Activated CD8-positive, alpha-beta T cell treated with anti-CD3 and anti-CD28 coated beads for 36 hours (primary cell): ENCODE results near the gene GGT6. TPM values are rescaled to one million over a fixed set of nuclear protein-coding genes. Genes with fewer than 3 reads are reported as not detected.
A peak's percentile ranks its signal among the peaks of the same experiment; 100 is the strongest.
"Not testable (repeated sequence)": the region's sequence is repeated elsewhere in the genome, so short reads cannot be mapped to it uniquely, and the experiment has no call there.

Experiments used
- ATAC-seq: fragments of 200-7000 bp; cut with Tn5 transposase; one replicate; pipeline ENCODE4 v1.10.0; 2021; ENCODE audit warnings: mild to moderate bottlenecking, moderate library complexity
- CTCF ChIA-PET: fragments of 350-600 bp; sonication (Branson Sonifier 250); formaldehyde crosslinking; loops from one replicate; lab custom pipeline; 2021; ENCODE audit warnings: antibody characterized with exemption; lab: Charles Lee
- POLR2A ChIA-PET: fragments of 350-600 bp; sonication (Branson Sonifier 250); formaldehyde crosslinking; loops from one replicate; lab custom pipeline; 2021; ENCODE audit warnings: antibody characterized with exemption; lab: Charles Lee
- DNase-seq: peaks from one replicate; pipeline ENCODE4 v3.0.0-alpha.2; 2020
- H3K27ac Mint-ChIP-seq: one replicate; pipeline ENCODE4 v1.8.0; 2021; ENCODE audit warnings: mild to moderate bottlenecking, mixed read lengths
- H3K27me3 Mint-ChIP-seq: one replicate; pipeline ENCODE4 v1.8.0; 2021; ENCODE audit warnings: mixed read lengths
- H3K36me3 Mint-ChIP-seq: one replicate; pipeline ENCODE4 v1.8.0; 2021; ENCODE audit warnings: low read depth, mixed read lengths
- H3K4me1 Mint-ChIP-seq: one replicate; pipeline ENCODE4 v1.8.0; 2021; ENCODE audit warnings: low read depth, mixed read lengths
- H3K4me3 Mint-ChIP-seq: one replicate; pipeline ENCODE4 v1.8.0; 2021; ENCODE audit warnings: mild to moderate bottlenecking, moderate library complexity, mixed read lengths
- H3K9me3 Mint-ChIP-seq: one replicate; pipeline ENCODE4 v1.8.0; 2021; ENCODE audit warnings: mixed read lengths
- intact Hi-C: fragments of 100-400 bp; cut with micrococcal nuclease; formaldehyde crosslinking; loops from one replicate; pipeline ENCODE4 v1.10.0; 2022
- total RNA-seq, 2 experiments: library from RNA; stranded (reverse); gene quantifications; one replicate each; pipeline ENCODE4 v1.2.3, GENCODE V29; 2021
- TF ChIP-seq, protein P1 (sequence below): fragments of 200-600 bp; IDR thresholded peaks from one replicate; pipeline ENCODE4 v1.8.0; 2022; ENCODE audit warnings: antibody characterized with exemption, mild to moderate bottlenecking

Gene GGT6
- total RNA-seq, 2 experiments from 2014 or later, result not detected

DNA sequence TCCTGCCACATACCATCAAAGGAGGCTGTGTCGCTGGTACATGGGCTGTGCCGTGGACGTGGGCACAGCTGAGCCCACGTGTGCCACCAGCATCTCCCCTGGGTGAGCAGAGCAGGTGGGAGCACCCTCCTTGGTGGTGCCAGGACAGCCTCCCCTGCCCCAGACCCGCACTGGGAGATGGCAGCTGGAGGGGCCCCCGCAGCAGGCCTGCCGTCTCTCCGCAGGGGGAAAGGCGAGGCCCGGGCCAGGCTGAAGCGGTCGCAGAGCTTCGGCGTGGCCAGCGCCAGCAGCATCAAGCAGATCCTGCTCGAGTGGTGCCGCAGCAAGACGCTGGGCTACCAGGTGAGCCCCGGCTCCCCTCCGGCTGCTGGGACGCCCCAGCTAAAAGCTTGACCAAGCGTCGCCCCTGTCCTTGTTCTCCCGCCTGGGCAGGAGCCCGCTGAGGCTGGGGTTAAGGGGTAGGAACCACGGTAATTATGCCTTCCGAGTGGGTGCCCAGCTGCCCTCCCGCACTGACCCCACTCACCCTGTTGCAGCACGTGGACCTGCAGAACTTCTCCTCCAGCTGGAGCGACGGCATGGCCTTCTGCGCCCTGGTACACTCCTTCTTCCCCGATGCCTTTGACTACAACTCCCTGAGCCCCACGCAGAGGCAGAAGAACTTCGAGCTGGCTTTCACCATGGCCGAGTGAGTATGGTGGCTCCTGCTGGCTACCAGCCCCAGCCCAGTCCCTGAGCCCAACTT lies 36.4 kb upstream of the GGT6 start:
- H3K4me1 Mint-ChIP-seq, result peaks cover 4% of the 10 kb centered on the region
- ChIA-PET CTCF (interaction anchor here (1.4 to 1.6 kb wide), 2 partner anchors 10 to 28 kb away, joined by 5 to 11 read pairs; no protein-coding TSS in a partner anchor), POLR2A (interaction anchor here (0.6 kb wide), 1 partner anchor 170 kb away, joined by 3 read pairs; no protein-coding TSS in a partner anchor)
- no peaks in the 10 kb centered on the region for H3K36me3 Mint-ChIP-seq
- ATAC-seq, result no peak
- intact Hi-C loops, result no loop called here
- H3K27me3 Mint-ChIP-seq, result peaks cover 3% of the 10 kb centered on the region
- TF ChIP-seq, protein P1, sequence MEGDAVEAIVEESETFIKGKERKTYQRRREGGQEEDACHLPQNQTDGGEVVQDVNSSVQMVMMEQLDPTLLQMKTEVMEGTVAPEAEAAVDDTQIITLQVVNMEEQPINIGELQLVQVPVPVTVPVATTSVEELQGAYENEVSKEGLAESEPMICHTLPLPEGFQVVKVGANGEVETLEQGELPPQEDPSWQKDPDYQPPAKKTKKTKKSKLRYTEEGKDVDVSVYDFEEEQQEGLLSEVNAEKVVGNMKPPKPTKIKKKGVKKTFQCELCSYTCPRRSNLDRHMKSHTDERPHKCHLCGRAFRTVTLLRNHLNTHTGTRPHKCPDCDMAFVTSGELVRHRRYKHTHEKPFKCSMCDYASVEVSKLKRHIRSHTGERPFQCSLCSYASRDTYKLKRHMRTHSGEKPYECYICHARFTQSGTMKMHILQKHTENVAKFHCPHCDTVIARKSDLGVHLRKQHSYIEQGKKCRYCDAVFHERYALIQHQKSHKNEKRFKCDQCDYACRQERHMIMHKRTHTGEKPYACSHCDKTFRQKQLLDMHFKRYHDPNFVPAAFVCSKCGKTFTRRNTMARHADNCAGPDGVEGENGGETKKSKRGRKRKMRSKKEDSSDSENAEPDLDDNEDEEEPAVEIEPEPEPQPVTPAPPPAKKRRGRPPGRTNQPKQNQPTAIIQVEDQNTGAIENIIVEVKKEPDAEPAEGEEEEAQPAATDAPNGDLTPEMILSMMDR, result no peak
- H3K4me3 Mint-ChIP-seq, result no peak overlapping the region
- no peaks in the 10 kb centered on the region for H3K9me3 Mint-ChIP-seq
- no peak overlapping the region for H3K27ac Mint-ChIP-seq
- DNase-seq, result no peak

DNA sequence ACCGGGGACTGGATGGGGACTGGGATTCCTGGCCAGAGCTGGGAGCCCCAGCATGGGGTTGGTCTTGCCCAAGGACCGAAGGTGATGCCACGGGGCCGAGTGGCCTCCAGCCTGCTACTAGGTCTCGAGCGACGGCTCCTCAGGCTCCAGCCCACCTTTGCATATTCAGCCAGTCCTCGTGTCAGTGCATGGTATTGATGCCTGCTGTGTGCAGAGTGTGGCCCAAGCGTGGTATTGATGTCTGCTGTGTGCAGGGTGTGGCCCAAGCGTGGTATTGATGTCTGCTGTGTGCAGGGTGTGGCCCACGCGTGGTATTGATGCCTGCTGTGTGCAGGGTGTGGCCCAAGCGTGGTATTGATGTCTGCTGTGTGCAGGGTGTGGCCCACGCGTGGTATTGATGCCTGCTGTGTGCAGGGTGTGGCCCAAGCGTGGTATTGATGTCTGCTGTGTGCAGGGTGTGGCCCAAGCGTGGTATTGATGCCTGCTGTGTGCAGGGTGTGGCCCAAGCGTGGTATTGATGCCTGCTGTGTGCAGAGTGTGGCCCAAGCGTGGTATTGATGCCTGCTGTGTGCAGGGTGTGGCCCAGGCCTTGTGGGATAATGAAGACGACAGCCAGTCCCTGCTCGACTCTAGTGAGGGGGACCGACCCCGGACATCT lies 35.4 kb upstream of the GGT6 start:
- H3K4me1 Mint-ChIP-seq, H3K9me3 Mint-ChIP-seq, H3K36me3 Mint-ChIP-seq, POLR2A ChIA-PET, H3K4me3 Mint-ChIP-seq, DNase-seq, H3K27me3 Mint-ChIP-seq, H3K27ac Mint-ChIP-seq, ATAC-seq, intact Hi-C loops: not testable (repeated sequence)
- CTCF ChIA-PET, result interaction anchor here (0.7 to 1.9 kb wide), 6 partner anchors 9 to 244 kb away, joined by 3 to 7 read pairs (median 4); no protein-coding TSS in a partner anchor

DNA sequence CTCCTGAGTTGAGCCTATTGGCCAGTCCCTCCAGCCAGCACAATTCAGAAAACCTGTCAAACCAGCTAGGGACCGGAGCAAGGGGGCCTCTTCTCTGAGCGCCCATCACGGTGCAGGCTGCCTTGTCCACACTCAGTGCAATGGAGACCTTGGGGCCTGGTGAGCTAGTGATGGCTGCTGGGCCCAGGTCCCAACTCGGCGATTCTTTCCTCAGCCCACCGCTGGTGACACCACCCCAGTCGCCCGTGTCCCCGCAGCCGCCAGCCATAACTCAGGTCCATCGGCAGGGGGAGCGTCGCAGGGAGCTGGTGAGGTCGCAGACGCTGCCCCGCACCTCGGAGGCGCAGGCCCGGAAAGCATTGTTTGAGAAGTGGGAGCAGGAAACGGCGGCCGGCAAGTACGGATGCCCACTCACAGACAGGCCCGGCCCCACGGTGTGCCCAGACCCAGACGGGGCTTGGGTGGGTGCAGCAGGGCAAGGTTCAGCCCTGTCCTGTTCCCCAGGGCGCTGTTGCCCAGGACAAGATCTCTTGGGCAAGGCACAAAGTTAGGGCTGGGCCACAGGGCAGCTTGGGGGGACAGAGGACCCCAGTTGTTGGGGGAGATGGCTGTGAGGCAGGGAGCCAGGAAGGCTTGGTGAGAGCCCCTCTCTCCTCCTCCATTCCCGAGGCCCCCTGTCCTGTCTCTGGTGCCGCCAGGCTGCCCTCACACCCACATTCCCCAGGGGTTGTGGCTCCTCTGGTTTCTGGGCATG lies 34.7 kb upstream of the GGT6 start:
- CTCF ChIA-PET, result interaction anchor here (0.7 to 1.9 kb wide), 10 partner anchors 8 to 245 kb away, joined by 3 to 7 read pairs (median 3); partner anchors contain the start of gene SMTNL2
- no peak overlapping the region for H3K27ac Mint-ChIP-seq

DNA sequence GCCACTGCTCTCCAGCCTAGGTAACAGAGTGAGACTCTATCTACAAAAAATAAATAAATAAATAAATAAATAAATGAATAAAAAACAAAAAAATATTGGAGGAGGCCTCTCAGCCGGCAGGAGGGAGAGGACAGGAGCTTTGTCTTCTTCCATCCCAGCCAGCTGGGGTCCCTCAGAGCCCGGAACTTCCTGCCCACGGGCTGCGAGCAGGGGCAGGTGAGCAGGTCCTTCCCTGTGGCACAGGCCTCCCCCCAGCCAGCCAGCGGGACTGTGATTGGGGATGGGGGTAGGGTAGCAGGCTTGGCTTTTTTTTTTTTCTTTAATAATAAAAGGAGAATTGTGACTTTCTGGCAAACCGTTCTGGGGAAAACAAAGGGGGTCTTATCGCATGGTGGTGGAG lies 34.0 kb upstream of the GGT6 start:
- POLR2A ChIA-PET, result no interaction called here
- peaks cover 4% of the 10 kb centered on the region for H3K4me1 Mint-ChIP-seq
- CTCF ChIA-PET, result interaction anchor here (0.8 to 1.9 kb wide), 8 partner anchors 11 to 246 kb away, joined by 3 to 7 read pairs (median 3); partner anchors contain the start of gene SMTNL2

More for the DNA sequence above, 34.7 kb upstream of the GGT6 start:
- ATAC-seq (peak; percentile 92), DNase-seq (peak; percentile 64)
- Mint-ChIP-seq H3K4me1 (peaks cover 4% of the 10 kb centered on the region), H3K36me3 (no peaks in the 10 kb centered on the region), H3K9me3 (no peaks in the 10 kb centered on the region), H3K4me3 (no peak overlapping the region), H3K27me3 (peaks cover 5% of the 10 kb centered on the region)
- intact Hi-C loops, result no loop called here
- POLR2A ChIA-PET, result no interaction called here
- TF ChIP-seq, protein P1, result peak; percentile 69

More for the DNA sequence above, 34.0 kb upstream of the GGT6 start:
- intact Hi-C loops, result no loop called here
- H3K27me3 Mint-ChIP-seq, result peaks cover 5% of the 10 kb centered on the region
- DNase-seq (no peak), ATAC-seq (no peak)
- no peak overlapping the region for H3K4me3 Mint-ChIP-seq
- H3K9me3 Mint-ChIP-seq, result no peaks in the 10 kb centered on the region
- no peak overlapping the region for H3K27ac Mint-ChIP-seq
- TF ChIP-seq, protein P1, result no peak
- no peaks in the 10 kb centered on the region for H3K36me3 Mint-ChIP-seq
